Activated T-helper 9 cell treated with anti-CD3 and anti-CD28 coated beads, Interleukin-2, amount 50 U/mL, for 16 hours (primary cell): ENCODE results near the gene C20orf141.
"Not testable (repeated sequence)": the region's sequence is repeated elsewhere in the genome, so short reads cannot be mapped to it uniquely, and the experiment has no call there.

Experiments
- DNase-seq: peaks from one replicate; pipeline ENCODE4 v3.0.0-alpha.2; 2020; ENCODE audit warnings: low read depth

The C20orf141 gene

DNA sequence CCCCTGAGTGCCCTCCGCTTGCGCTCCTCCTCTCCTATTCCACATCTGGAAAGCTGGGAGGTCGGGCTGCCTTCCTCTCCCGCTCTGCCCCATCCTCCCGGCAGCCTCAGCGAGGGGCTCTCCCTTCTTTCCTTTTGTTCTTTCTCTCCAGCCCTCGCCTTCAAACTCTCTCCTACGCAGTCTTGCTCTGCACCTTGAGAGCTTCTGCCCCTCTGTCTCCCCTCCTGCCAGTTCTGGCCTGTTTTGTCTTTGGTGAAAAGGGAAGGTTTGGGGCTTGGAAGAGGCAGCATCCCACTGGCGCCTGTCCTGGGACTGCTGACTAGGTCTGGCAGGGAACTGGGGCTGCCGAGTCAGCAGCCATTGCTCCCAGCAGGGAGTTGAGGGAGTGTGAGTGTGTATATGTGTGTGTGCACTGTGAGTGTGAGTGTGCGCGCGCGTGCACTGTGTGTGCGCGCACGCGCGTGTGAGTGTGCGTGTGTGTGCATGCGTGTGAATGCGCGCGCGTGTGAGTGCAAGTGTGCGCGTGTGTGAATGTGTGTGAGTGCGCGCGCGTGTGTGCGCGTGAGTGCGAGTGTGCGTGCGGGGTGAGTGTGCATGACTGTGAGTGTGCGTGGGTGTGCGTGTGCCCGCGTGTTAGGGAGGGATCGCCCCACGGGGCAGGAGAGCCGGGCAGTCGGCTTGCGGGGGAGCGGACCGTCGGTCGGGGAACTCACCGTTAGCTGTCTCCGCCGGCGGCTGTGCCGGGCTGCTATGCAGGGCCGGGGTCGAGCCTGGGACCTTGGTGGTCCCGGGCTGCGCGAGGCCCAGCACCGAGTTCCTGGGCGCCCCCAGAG, 14.9 kb upstream of the C20orf141 start:
- DNase-seq = no peak

DNA sequence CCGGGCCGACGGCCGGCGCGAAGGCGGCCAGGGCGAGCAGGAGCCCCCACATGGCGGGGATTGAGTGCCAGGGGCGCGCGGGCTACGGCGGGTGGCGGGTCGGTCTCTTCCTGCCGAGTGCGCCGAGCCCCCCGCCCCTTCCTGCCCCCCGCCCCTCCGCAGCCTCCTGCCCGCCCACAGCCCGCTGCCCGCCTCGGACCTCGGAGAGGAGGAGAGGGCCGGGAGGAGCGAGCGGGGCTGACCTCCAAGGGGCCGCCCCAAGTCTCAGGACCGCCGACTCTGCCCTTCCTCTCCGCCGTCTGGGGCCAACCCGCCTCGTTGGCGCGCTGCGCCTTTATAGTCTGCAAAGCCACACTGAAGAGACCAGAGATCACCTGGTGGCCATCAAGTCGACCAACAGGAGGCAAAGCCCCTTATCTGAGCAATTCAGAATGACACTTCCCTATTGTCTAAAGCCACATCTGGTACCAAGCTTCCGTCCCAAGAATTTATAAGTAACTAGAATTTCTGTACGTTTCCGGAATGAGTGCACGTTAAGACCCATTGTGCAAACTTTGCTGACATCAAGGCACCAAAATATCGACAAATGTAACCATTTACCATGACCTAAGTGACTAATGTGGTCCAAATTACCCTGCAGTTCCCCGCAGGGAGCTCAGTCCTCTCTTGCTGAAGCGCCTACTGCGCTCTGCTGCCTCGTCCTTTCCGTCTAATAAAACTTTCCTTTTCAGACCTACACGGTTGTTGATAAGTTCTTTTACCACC, 14.1 kb upstream of the C20orf141 start, which contains the start of gene CPXM1:
CPXM1 (minus strand) TSS at position 107 of the 765 bp plus-strand sequence; CDS start at position 52, 55 bp downstream.
- no peak for DNase-seq

- DNase-seq = no peak
These were observed 13.5 kb upstream of the C20orf141 start for GRCh38 chr20:2801286-2801728.

DNA sequence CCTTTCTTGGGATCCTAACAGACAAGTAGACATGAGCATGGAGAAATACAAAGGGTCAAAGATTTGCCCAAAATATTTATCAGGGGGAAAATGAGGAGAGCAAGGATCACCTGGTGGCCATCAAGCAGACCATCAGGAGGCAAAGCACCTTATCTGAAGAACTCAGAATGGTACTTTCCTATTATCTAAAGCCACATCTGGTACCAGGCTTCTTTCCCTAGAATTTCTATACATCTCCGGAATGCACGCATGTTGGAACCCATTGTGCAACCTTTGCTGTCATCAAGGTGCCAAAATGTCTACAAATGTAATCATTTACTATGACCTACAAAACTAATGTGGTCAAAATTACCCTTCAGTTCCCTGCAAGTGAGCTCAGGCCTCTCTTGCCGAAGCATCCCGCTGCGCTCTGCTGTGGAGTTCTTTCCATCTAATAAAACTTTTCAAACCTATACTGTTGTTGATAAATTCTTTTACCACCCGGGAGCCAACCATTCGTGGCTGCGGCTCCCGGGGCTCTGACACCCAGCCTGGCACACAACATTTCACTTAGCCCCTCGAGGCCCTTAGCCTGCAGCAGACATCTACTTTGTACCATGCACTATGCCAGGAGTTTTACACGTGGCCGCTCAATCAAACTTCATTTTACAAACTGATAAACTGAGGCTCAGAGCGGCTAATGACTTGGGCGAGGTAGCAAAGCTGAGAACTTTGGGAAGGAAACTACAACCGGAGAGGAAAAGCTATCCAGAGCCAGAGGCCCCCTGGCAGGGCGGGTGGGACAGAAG, 10.6 kb upstream of the C20orf141 start:
- no peak for DNase-seq

GRCh38 chr20:2804852-2805688, 9.7 kb upstream of the C20orf141 start:
- DNase-seq = no peak

DNA sequence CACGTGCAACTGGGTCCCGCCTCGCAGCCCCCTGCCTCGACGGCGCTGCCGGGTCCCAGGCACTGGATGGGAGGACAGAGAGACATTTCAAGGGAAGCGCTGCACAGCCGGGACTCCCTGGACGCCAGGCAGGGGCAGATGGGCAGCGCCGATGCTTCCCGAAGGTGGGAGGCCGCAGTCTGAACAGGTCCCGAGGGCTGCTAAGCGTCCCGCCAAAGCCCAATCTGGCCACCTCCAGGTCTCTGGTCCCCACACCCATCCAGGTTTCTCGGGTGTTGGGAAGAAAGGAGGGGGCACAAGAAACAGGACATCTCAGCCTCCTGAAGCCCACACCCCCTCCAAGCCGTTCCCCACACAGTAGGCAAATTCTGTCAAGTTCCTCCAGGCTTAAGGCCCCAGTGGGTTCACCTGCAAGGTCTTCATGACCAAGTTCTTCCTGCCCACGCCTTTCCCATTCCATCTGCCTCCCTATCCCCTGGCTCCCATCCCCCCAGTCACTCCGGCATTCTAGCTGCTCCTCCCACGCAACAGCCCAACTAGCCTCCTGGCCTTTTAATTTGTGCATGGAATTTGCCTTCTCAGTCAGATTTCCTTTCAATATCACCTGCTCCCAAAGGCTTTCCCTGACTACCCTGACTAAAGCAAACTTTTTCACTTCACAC, 9.0 kb upstream of the C20orf141 start:
- DNase-seq = no peak

DNA sequence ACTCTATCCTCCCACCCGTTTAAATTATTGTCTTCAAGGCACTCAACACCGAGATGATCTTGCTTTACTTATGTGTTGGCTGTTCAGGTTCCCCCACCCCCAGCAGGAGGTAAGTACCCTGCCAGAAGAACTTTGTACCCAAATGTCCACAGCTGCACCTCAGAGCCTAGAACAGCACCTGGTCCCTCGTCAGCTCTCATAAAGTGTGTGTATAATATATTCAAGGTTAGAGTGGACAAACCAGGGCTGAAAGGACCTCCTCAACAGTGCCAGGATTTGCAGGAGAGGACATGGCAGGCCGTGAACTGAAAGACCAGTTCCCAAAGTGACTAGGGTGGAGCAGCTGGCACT, 8.5 kb upstream of the C20orf141 start:
- DNase-seq = no peak

DNA sequence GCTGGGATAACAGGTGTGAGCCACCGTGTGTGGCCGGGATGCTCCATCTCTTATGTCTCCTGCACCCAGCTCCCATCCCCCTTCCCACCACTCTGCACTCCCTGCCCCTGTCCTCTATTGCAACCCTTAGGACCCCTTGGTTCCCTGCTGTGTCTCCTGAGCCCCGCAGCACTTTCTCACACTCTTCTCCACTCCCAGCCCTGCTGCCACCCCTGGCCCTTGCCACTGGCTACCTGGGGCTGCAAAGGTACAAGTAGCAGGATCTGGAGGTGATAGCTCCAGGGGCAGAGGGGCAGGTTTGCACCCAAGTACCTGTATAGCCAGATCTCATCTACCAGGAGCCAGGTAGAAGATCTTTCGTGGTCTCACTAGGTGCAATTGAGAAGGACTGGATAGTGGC, 7.8 kb upstream of the C20orf141 start:
- no peak for DNase-seq

DNA sequence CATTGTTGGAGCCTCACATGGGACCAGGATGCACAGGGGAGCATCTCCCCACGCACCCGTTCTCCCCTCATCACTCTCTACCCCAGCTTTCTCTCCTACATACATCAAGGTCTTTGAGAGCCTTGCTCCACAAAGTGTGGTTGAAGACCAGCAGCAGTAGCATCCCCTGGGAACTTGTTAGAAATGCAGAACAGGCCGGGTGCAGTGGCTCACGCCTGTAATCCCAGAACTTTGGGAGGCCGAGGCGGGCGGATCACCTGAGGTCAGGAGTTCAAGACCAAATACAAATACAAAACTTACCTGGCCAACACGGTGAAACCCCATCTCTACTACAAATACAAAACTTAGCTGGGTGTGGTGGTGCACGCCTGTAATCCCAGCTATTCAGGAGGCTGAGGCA, 6.9 kb upstream of the C20orf141 start:
- not testable (repeated sequence) for DNase-seq

- DNase-seq = no peak
These were observed 5.1 kb upstream of the C20orf141 start for GRCh38 chr20:2809690-2810089.

DNA sequence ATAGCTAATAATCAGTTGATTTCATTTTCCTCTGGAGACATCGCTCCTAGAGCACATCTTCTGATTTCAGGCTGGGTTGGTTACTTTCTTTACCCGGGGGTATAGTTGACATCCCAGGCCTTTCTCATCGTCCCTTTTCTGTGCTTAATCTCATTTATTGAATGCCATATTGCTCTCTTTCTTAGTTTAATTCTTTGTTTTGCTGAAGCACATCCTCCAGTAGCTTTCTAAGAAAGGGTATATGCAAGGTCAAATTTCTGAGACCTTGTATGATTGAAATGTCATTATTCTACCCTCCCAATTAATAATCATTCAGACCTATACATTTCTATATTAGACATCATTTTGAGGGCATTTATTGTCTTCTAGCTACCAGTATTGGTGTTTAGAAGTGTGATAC, 2.6 kb upstream of the C20orf141 start:
- no peak for DNase-seq

- DNase-seq = no peak
These were observed 711 bp upstream of the C20orf141 start for GRCh38 chr20:2814076-2814475.

GRCh38 chr20:2815242-2815900, 584 bp downstream of the C20orf141 start:
- DNase-seq = no peak

DNA sequence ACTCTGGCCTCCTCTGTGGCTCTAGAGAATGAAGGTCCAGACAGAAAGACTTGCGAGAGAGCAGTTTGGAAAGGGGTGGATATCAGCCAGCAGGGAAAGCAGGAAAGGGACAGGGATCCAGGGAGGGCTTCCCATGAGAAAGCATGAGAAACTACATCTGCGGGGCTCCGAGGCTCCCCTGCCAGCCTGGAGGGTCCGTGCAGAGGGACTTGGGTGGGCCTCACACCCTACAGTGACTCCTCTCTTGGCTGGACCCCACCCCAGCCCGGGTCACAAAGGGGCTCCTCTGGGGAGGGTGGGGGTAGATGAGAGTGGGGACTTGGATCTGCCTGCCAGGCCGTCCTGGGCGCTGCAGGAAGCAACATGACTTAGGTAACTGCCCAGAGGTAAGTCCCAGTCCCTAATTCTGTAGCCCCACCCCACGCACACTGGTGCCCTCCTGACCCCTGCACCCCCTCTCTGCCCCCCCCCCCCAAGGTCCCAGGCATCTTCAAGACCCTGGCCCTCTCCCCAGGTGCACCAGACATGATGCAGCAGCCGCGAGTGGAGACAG, 1.3 kb downstream of the C20orf141 start, which contains the start of gene TMEM239:
TMEM239 (plus strand) TSS at position 335 of the 553 bp plus-strand sequence; CDS start at position 526, 191 bp downstream.
- no peak for DNase-seq

- DNase-seq = no peak
These were observed 2.0 kb downstream of the C20orf141 start for GRCh38 chr20:2816583-2817340.

DNA sequence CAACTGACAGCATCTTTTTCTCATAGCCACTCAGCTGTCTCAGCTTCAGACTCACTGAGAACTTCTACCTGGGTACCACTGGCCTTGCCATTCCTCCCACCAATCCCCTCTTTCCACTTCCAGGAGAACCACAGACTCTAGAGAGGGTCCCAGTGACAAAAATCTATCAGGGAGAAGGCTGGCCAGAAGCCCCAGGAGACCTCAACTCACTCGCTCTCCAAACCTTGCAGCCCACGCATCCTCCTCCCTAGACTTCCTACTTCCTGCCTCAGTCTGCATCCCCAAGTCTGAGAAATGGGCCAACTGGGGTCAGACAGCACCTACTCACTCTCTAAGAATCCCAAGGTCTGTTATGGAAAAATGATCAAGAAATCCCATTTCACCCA, 2.5 kb downstream of the C20orf141 start:
- DNase-seq = no peak

DNA sequence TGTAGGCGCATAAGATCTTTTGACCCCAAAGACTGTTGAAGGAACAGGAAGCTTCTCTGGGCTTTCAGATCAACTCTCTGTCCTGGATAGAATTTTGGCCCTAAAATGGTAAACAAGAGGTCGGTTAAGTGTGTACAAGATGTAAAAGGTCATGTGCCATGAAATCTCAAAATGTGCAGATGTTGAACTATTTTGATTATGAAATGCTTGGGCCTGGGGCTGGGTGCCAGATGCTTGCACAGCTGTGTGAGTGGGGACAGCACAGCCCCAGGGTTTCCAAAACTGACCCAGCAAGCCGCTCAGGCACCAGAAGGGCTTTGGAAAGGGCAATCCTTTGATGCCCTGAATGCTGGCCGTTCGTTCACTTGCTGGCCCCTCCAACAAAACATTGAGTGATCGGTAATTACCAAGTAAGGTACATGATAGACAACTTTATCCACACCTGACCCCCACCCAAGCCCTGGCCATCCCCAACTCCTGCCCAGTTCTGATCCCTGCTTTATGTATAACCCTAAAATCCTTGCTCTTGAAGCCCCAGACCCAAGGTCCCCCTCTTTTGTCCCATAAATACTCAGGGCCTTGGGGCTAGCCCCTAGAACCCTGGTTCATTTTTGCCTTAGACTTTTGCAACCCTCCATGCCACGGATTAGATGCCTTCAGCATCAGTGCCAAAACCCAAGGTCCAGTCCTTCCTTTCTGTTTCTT, 3.3 kb downstream of the C20orf141 start:
- DNase-seq = no peak

GRCh38 chr20:2820084-2820895, 5.5 kb downstream of the C20orf141 start:
- no peak for DNase-seq
